Stimulated activated CD8-positive, alpha-beta memory T cell treated with anti-CD3 and anti-CD28 coated beads, Interleukin-15, amount 100 ng/mL, for 4 hours (primary cell): ENCODE data around the gene RIBC2.
"Not testable (repeated sequence)": the region's sequence is repeated elsewhere in the genome, so short reads cannot be mapped to it uniquely, and the experiment has no call there.

Experiments
- DNase-seq, 2 donors: peaks; one replicate each; pipeline ENCODE4 v3.0.0-alpha.2; 2020; ENCODE audit warnings: low read depth in 2 of 2

RIBC2 gene

DNA sequence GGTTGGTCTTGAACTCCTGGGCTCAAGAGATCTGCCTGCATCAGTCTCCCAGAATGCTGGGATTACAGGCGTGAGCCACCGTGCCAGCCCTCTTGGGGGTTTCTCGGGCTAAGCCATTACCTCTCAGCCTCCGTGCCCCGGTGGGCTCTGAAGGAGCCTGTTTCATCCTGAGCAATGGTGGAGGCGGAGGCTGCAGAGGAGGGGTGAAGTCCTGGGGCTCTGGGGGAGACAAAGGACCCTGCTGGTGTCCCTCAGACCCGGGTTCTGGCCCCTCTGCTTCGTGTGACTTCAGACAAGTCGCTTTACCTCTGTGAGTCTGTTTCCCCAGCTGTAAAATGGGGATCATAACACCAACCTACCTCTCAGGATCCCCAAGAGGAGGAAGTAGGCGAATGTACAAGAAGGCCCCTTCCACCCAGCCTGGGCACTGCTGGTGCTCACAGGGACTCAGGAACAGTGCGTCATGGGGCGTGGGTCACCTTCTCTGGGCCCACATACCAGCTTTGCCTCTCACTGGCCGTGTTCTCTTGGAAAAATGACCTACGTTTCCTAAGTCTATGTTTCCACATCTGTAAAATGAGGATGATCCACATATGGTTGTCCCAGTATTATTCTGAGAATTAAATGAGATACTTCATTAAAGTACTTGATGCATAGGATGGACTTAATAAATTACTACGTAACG lies 36.8 kb downstream of the RIBC2 start:
- DNase-seq = no peak

DNA sequence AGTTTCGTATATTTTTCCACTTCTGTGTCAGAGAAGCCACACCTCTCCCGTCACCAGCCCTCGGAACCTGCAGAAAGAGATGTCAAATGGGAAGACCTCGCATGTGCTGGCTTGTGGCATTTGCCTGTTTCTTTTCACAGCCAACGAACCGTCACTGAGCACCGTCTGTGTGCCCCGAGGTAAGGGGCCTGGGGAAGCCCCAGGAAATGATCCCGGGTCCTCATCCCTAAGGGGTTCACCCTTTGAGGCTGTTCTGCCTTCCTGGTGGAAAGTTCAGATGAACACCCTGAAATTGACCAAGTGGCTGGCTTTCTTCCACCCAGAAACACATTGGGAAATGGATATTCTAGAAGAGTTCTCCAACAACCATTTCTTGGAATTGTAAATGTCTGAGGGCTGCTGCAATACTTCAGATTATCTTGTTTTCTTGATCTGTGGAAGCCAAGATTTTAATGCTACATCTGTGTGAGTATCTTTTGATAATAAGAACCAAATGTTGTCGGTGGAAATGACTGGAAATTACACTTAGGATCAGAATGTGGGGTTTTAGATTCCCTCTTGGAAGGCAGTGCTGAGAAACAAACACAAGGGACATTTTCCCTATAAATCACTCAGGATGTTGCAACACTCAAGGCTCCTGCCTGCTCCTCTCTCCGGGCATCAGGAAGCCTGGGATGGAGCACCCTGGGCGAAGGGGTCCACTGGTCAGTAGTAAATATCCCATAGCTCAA lies 37.6 kb downstream of the RIBC2 start:
- no peak for DNase-seq

- no peak for DNase-seq
These were observed 38.5 kb downstream of the RIBC2 start for GRCh38 chr22:45451972-45452371.

GRCh38 chr22:45452565-45453379 lies 39.3 kb downstream of the RIBC2 start:
- DNase-seq = no peak

DNA sequence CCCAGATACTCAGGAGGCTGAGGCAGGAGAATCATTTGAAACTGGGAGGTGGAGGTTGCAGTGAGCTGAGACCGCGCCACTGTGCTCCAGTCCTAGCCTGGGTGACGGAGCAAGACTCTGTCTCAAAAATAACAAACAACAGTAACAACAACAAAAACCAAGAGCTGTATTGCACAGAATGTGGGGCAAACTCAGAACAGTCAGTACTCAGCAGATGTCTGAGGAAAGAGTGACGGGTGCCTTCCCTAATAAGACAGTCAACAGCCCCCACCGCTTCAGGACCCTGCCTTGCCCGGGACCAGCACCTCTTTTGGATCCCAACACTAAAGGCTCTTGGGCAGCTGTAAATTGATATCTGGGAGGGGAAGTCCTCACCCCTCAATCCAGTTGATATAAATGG lies 40.3 kb downstream of the RIBC2 start:
- no peak for DNase-seq

DNA sequence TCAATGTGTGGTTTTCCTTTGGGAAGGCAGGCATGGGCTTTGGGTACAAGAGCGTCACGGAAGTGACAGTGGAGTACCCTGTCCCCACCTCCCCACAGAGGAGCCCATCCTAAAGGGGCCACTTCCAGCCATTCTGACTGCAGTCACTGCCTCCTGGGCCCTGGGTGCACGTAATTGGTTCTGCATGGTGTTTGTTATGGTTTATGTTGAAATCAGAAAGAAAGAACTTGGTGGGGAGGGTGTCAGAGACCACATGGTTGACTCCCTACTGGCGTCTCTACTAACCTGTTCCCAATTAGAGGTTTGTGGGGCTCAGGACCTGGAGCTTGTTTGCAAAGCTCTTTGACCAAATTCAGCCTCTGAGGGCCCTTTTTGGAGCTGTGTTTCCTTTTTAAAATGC lies 40.8 kb downstream of the RIBC2 start:
- DNase-seq = no peak

- no peak for DNase-seq
These were observed 41.7 kb downstream of the RIBC2 start for GRCh38 chr22:45455212-45455611.

DNA sequence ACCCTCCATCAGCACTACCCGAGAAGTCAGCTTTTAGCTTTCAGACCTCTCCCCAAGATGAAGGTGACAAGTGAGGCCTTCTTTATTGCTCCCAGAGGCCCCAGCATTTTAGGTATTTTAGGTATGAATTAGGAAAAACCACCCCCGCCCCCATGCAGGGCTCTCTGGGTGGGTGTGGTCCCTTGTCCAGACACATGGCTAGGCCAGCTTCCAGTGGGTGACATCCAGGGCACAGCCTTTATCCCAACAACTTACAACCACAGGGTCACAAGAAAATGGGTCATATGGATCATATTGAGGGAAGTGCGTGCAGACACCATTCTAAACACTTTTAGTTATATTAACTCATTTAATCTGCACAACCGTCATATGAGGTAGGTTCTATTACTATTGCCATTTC lies 42.1 kb downstream of the RIBC2 start:
- no peak for DNase-seq

- no peak for DNase-seq
These were observed 43.3 kb downstream of the RIBC2 start for GRCh38 chr22:45456811-45457210.

DNA sequence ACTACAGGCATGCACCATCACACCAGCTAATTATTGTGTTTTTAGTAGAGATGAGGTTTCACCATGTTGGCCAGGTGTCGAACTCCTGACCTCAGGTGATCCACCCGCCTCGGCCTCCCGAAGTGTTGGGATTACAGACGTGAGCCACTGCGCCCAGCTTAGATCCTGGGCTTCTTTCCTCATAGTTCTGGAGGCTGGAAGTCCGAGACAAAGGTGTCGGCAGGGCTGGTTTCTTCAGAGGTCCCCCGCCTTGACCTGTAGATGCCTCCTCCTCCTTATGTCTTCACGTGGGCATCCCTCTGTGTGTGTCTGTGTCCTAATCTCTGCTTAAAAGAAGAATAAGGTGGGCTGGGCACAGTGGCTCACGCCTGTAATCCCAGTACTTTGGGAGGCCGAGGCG lies 45.0 kb downstream of the RIBC2 start:
- no peak for DNase-seq

- DNase-seq = no peak
These were observed 45.7 kb downstream of the RIBC2 start for GRCh38 chr22:45459235-45459634.

- DNase-seq = no peak
These were observed 47.0 kb downstream of the RIBC2 start for GRCh38 chr22:45460288-45461109.

- DNase-seq = no peak
These were observed 48.7 kb downstream of the RIBC2 start for GRCh38 chr22:45462034-45462655.

DNA sequence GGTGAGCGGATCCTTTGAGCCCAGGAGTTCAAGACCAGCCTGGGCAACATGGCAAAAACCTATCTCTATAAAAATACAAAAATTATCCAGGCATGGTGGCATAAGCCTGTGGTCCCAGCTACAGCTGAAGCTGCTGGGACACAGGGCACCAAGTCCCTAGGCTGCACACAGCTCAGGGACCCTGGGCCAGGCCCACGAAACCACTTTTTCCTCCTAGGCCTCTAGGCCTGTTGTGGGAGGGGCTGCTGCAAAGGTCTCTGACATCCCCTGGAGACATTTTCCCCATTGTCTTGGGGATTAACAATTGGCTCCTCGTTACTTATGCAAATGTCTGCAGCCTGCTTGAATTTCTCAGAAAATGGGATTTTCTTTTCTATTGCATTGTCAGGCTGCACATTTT lies 50.2 kb downstream of the RIBC2 start:
- not testable (repeated sequence) for DNase-seq

GRCh38 chr22:45465633-45466032 lies 52.1 kb downstream of the RIBC2 start:
- DNase-seq = no peak

DNA sequence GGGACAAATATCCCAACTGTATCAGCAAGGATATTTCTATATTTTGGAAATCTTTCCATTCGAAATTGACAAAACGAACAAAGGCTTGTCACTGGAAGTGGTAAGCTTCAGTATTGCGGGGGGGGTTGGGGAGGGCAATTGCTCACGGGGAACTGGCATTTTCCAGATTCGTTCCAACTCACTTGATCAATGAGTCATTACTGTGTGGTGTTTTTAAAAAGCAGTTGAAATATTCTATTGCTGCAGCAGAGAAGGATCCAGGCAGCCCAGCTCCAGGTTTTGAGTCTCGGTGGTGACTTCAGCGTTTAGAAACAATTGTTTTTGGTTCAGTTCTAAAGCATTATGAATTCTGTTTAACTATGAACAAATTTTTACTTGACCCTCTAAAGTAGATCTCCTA lies 55.4 kb downstream of the RIBC2 start:
- DNase-seq = no peak

DNA sequence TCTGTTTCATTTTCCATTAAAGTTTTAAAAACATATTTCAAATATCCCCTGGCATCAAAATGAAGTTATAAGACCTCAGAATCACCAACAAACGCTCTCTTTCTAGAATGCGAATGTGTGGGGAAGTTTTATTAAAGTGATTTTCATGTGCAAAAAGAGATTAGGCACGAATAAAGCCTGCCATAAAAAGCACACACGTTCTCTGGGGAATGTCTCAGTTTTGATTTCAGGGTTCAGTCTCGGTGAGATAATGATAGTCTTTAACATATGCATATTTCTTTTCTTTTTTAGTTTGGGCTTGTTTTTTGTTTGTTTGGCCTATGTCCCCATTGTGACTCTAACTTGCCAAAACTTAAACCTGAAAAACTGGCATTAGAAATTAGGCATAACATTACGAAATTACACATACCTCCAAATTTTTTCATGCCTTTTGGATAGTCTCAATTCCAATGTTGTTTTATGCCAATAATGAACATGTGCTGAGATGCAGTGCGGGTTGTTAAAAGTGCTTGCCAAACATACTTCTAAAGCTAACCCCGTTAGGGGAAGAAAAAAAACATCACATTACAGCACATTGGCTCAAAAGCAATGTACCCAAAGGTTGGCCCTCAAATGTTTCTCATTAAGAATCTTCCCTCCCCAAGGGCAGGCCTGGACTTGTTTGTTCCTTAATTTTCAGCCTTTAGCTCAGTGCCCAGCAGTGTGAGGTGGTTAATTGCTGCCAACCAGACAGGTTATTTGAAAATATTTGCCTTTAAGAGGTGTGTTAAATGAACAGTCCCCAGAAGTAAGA lies 56.0 kb downstream of the RIBC2 start:
- no peak for DNase-seq

- DNase-seq = no peak
These were observed 57.4 kb downstream of the RIBC2 start for GRCh38 chr22:45470871-45471270.

- no peak for DNase-seq
These were observed 58.9 kb downstream of the RIBC2 start for GRCh38 chr22:45472426-45472825.

DNA sequence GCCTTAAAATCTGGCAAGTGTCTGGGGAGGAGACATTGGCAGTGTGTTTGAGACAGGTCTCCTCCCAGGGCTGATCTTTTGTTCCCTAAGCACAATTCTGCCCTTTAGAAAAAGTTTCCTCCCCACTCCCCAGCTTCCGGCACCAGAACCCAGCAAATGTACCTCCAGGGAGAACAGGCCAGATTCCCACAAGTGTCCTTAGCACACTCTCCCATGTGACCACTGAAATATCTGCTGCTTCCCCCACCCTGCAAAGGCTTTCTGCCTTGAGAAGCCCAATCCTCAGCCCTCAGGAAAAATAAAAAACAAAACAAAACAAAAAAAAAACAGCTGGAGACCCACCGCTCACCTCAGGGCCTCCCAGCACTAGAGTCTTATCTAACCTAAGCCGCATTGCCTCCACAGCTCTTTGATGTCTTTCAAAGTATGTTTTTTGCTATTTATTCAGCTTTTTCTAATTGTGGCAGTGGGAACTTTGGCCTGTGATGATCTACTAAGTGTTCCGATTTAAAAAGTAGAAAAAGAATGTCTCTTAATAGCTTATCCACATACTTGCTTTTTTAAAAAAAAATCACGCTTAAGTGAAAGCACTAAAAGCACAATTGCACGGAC lies 60.2 kb downstream of the RIBC2 start:
- no peak for DNase-seq
